ENCODE data around the gene PHYHIPL.

PHYHIPL gene

GRCh38 chr10:59285073-59285472 is 108.6 kb downstream of the PHYHIPL start:
- no peak overlapping the region for H3K27ac ChIP-seq (ENCODE audit: insufficient read depth, low read length, poor library complexity, severe bottlenecking)

DNA sequence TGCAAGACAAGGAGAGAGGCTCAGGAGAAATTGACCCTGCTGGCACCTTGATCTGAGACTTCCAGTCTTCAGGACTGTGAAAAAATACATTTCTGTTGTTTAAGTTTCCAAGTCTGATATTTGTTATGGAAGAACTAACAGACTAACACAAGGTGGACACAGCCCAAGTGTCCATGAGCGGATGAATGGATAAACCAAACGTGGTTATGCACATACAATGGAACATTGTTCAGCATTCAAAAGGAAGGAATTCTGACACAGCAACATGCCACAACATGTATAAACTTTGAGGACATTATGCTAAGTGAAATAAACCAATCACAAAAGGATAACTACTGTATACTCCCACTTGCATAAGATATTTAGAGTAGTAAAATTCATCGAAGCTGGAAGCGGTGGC is 109.4 kb downstream of the PHYHIPL start:
- Histone ChIP-seq H3K27ac (ENCODE audit: insufficient read depth, low read length, poor library complexity, severe bottlenecking) (no peak overlapping the region), H3K4me1 (ENCODE audit: control insufficient read depth, insufficient read depth, low read length, poor library complexity, severe bottlenecking) (no peaks in the 10 kb centered on the region), H3K4me3 (ENCODE audit: insufficient read depth, low read depth, low read length, poor library complexity, severe bottlenecking) (no peak overlapping the region), H3K9me3 (ENCODE audit: control insufficient read depth, low read length) (no peaks in the 10 kb centered on the region), H3K27me3 (replicated peaks; ENCODE audit: control insufficient read depth, insufficient read depth, low read length, poor library complexity, severe bottlenecking) (no peaks in the 10 kb centered on the region), H3K36me3 (ENCODE audit: control insufficient read depth, insufficient read depth, low read length) (no peaks in the 10 kb centered on the region)
- no peak for DNase-seq

More at GRCh38 chr10:59285073-59285472, 108.6 kb downstream of the PHYHIPL start:
- Histone ChIP-seq H3K36me3 (ENCODE audit: control insufficient read depth, insufficient read depth, low read length) (no peaks in the 10 kb centered on the region), H3K4me3 (ENCODE audit: insufficient read depth, low read depth, low read length, poor library complexity, severe bottlenecking) (no peak overlapping the region), H3K4me1 (ENCODE audit: control insufficient read depth, insufficient read depth, low read length, poor library complexity, severe bottlenecking) (no peaks in the 10 kb centered on the region), H3K27me3 (replicated peaks; ENCODE audit: control insufficient read depth, insufficient read depth, low read length, poor library complexity, severe bottlenecking) (no peaks in the 10 kb centered on the region), H3K9me3 (ENCODE audit: control insufficient read depth, low read length) (no peaks in the 10 kb centered on the region)
- no peak for DNase-seq

GRCh38 chr10:59287587-59288255 is 111.3 kb downstream of the PHYHIPL start:
- DNase-seq: no peak
- no peaks in the 10 kb centered on the region for H3K27me3 ChIP-seq (replicated peaks; ENCODE audit: control insufficient read depth, insufficient read depth, low read length, poor library complexity, severe bottlenecking)
- no peak overlapping the region for H3K4me3 ChIP-seq (ENCODE audit: insufficient read depth, low read depth, low read length, poor library complexity, severe bottlenecking)
- no peaks in the 10 kb centered on the region for H3K4me1 ChIP-seq (ENCODE audit: control insufficient read depth, insufficient read depth, low read length, poor library complexity, severe bottlenecking)
- no peaks in the 10 kb centered on the region for H3K36me3 ChIP-seq (ENCODE audit: control insufficient read depth, insufficient read depth, low read length)
- H3K9me3 ChIP-seq (ENCODE audit: control insufficient read depth, low read length): no peaks in the 10 kb centered on the region
- H3K27ac ChIP-seq (ENCODE audit: insufficient read depth, low read length, poor library complexity, severe bottlenecking): no peak overlapping the region

- H3K27me3 ChIP-seq (replicated peaks; ENCODE audit: control insufficient read depth, insufficient read depth, low read length, poor library complexity, severe bottlenecking): no peaks in the 10 kb centered on the region
Observed at GRCh38 chr10:59289853-59290252, 113.4 kb downstream of the PHYHIPL start.

GRCh38 chr10:59290448-59290847 is 114.0 kb downstream of the PHYHIPL start:
- no peaks in the 10 kb centered on the region for H3K36me3 ChIP-seq (ENCODE audit: control insufficient read depth, insufficient read depth, low read length)
- H3K27ac ChIP-seq (ENCODE audit: insufficient read depth, low read length, poor library complexity, severe bottlenecking): no peak overlapping the region
- no peaks in the 10 kb centered on the region for H3K4me1 ChIP-seq (ENCODE audit: control insufficient read depth, insufficient read depth, low read length, poor library complexity, severe bottlenecking)
- H3K27me3 ChIP-seq (replicated peaks; ENCODE audit: control insufficient read depth, insufficient read depth, low read length, poor library complexity, severe bottlenecking): no peaks in the 10 kb centered on the region
- H3K9me3 ChIP-seq (ENCODE audit: control insufficient read depth, low read length): no peaks in the 10 kb centered on the region
- no peak for DNase-seq
- no peak overlapping the region for H3K4me3 ChIP-seq (ENCODE audit: insufficient read depth, low read depth, low read length, poor library complexity, severe bottlenecking)

More at GRCh38 chr10:59289853-59290252, 113.4 kb downstream of the PHYHIPL start:
- Histone ChIP-seq H3K36me3 (ENCODE audit: control insufficient read depth, insufficient read depth, low read length) (no peaks in the 10 kb centered on the region), H3K4me1 (ENCODE audit: control insufficient read depth, insufficient read depth, low read length, poor library complexity, severe bottlenecking) (no peaks in the 10 kb centered on the region), H3K9me3 (ENCODE audit: control insufficient read depth, low read length) (no peaks in the 10 kb centered on the region), H3K27ac (ENCODE audit: insufficient read depth, low read length, poor library complexity, severe bottlenecking) (no peak overlapping the region), H3K4me3 (ENCODE audit: insufficient read depth, low read depth, low read length, poor library complexity, severe bottlenecking) (no peak overlapping the region)
- DNase-seq: no peak
